Pericardium fibroblast (primary cell): ENCODE measurements around the gene AMBP. TPM values are rescaled to one million over a fixed set of nuclear protein-coding genes. Genes with fewer than 3 reads are reported as not detected.

ENCODE experiments used
- total RNA-seq: library from RNA; depleted of rRNA; stranded (reverse); fragments of >200 nt; gene quantifications from 2 replicates; pipeline ENCODE4 v1.2.3, GENCODE V29; 2015

AMBP gene
- 1.5 TPM in 1 of 2 replicates, not detected in the other for total RNA-seq

GRCh38 chr9:114078021-114078780 lies at the start of gene AMBP:
Gene AMBP (minus strand): TSS chr9:114078300. CDS start chr9:114078209, 91 bp downstream.

GRCh38 chr9:114098936-114099668 lies 21.0 kb upstream of the AMBP start, which contains the start of gene KIF12:
Gene KIF12 (minus strand): TSS chr9:114099292. CDS start chr9:114099276, 16 bp downstream.

Other genes with a start within 250 kb of the AMBP start
- gene ZNF618, start 202.0 kb downstream of the AMBP start, total RNA-seq: 5.0 and 5.5 TPM in 2 replicates
- gene KIF12, start 21.0 kb upstream of the AMBP start, total RNA-seq: not detected in 2 replicates
- 5.9 and 8.8 TPM in 2 replicates for gene COL27A1, start 77.2 kb upstream of the AMBP start, total RNA-seq
- not detected in 2 replicates for gene ORM1, start 244.8 kb upstream of the AMBP start, total RNA-seq